ENCODE results near the gene ABLIM1. TPM values are rescaled to one million over a fixed set of nuclear protein-coding genes. Genes with fewer than 3 reads are reported as not detected.

The ABLIM1 gene
- total and polyA plus RNA-seq, 10 of the 15 experiments (the other 5 are each of a cell fraction or from before 2014, with no cell fraction given) = 14.2 to 50.5 (median 28.1) TPM

DNA sequence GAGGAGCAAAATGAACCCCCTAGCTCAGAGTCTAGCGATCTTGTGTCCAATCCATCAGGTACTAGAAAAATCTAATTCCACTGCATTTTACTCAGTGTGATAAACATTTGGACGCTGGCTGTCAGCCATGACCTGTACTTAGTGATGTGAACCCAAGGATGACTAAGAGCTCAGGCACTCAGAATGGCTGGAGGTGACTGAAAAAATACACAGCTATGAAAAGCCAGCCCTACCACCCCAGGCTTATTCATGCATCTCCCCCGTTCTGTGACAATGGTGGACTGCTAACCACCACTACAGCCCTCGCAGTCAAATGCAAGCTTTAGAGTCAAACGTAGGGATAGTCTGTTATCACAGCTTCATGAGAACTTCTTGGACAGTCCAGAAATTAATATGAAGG is 268.6 kb downstream of the ABLIM1 start (continued):
- TF ChIP-seq BCLAF1 (IDR thresholded peaks at IDR 0.05) (no peak), TAF1 (IDR thresholded peaks at IDR 0.05; ENCODE audit: borderline replicate concordance, low read depth, low read length) (no peak), CBX5 (IDR thresholded peaks at IDR 0.05; ENCODE audit: low read depth) (no peak), TBL1XR1 (IDR thresholded peaks at IDR 0.05; ENCODE audit: low read depth, low read length) (no peak)
- TF ChIP-seq, protein P1, sequence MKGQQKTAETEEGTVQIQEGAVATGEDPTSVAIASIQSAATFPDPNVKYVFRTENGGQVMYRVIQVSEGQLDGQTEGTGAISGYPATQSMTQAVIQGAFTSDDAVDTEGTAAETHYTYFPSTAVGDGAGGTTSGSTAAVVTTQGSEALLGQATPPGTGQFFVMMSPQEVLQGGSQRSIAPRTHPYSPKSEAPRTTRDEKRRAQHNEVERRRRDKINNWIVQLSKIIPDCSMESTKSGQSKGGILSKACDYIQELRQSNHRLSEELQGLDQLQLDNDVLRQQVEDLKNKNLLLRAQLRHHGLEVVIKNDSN (IDR thresholded peaks at IDR 0.05; ENCODE audit: borderline replicate concordance, extremely low read length, insufficient read depth, low read depth, low read length) = no peak
- TF ChIP-seq, protein P2, sequence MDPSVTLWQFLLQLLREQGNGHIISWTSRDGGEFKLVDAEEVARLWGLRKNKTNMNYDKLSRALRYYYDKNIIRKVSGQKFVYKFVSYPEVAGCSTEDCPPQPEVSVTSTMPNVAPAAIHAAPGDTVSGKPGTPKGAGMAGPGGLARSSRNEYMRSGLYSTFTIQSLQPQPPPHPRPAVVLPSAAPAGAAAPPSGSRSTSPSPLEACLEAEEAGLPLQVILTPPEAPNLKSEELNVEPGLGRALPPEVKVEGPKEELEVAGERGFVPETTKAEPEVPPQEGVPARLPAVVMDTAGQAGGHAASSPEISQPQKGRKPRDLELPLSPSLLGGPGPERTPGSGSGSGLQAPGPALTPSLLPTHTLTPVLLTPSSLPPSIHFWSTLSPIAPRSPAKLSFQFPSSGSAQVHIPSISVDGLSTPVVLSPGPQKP (IDR thresholded peaks at IDR 0.05; ENCODE audit: low read depth, low read length) = no peak

GRCh38 chr10:114388275-114388674 is 269.8 kb downstream of the ABLIM1 start:
- Histone ChIP-seq H3K27me3 (replicated peaks in 1 of 2; ENCODE audit: control insufficient read depth in 2 of 2, insufficient read depth in 2 of 2, low read length in 1 of 2) (no peaks in the 10 kb centered on the region), H3K4me2 (ENCODE audit: control insufficient read depth, insufficient read depth) (peak overlapping the region; percentile 47), H3K4me1 (ENCODE audit: control insufficient read depth, insufficient read depth, low read length) (peaks cover 26% of the 10 kb centered on the region), H4K20me1 (ENCODE audit: control insufficient read depth, insufficient read depth) (no peaks in the 10 kb centered on the region), H3K9me3 (replicated peaks; ENCODE audit: control insufficient read depth, insufficient read depth, low read length) (peaks cover 14% of the 10 kb centered on the region; the same call in 2 of the 3 replicates), H3K79me2 (ENCODE audit: control insufficient read depth, insufficient read depth, low read length) (no peaks in the 10 kb centered on the region), H2AFZ (ENCODE audit: control insufficient read depth, low read depth, low read length) (no peak overlapping the region; the same call in 1 of the 2 replicates), H3K4me3 (no peak overlapping the region), H3K36me3 (ENCODE audit: control insufficient read depth in 2 of 2, insufficient read depth in 2 of 2, low read length in 1 of 2) (no peaks in the 10 kb centered on the region), H3K27ac (ENCODE audit: control insufficient read depth, insufficient read depth) (peak overlapping the region; percentile 75), H3K9ac (ENCODE audit: control insufficient read depth, insufficient read depth, low read length) (no peak overlapping the region)
- ChIA-PET RAD21 (ENCODE audit: unreplicated experiment) (interaction anchor here (0.6 to 4.2 kb wide), 5 partner anchors 10 to 84 kb away, joined by 4 to 27 read pairs (median 7); no protein-coding TSS in a partner anchor), SMC1A (ENCODE audit: uncharacterized antibody, unreplicated experiment) (interaction anchor here (0.7 to 3.5 kb wide), 7 partner anchors 9 to 85 kb away, joined by 3 to 26 read pairs (median 7); no protein-coding TSS in a partner anchor), CTCF (interaction anchor here (1.0 to 5.1 kb wide), 4 partner anchors 9 to 85 kb away, joined by 4 to 23 read pairs (median 8); no protein-coding TSS in a partner anchor), POLR2A (interaction anchor here (0.9 to 1.5 kb wide), 2 partner anchors 15 to 84 kb away, joined by 3 read pairs; no protein-coding TSS in a partner anchor)
- BruUV-seq (replicated peaks) = no TSS peak
- intact Hi-C loops (cut with micrococcal nuclease; ENCODE audit: unreplicated experiment) (no loop called here), in situ Hi-C loops (cut with MboI) (no loop called here)
- WGBS (ENCODE audit: insufficient coverage, insufficient replicate concordance, low lambda C conversion rate, missing lambda C conversion rate) = 0% methylated on average over 3 of the region's 3 CpGs
- FAIRE-seq (no peak), ATAC-seq (peak; percentile 69), DNase-seq (ENCODE audit: low read depth, low spot score) (peak; percentile 66)
- TF ChIP-seq ZNF207 (IDR thresholded peaks at IDR 0.05; ENCODE audit: borderline replicate concordance) (no peak), BCLAF1 (IDR thresholded peaks at IDR 0.05) (no peak), SUPT20H (IDR thresholded peaks at IDR 0.05; ENCODE audit: borderline replicate concordance, control insufficient read depth, low read depth, low read length) (no peak), SMARCA5 (IDR thresholded peaks at IDR 0.05) (no peak)
